Measurements from ENCODE around the gene PPP1R16B.

PPP1R16B gene

DNA sequence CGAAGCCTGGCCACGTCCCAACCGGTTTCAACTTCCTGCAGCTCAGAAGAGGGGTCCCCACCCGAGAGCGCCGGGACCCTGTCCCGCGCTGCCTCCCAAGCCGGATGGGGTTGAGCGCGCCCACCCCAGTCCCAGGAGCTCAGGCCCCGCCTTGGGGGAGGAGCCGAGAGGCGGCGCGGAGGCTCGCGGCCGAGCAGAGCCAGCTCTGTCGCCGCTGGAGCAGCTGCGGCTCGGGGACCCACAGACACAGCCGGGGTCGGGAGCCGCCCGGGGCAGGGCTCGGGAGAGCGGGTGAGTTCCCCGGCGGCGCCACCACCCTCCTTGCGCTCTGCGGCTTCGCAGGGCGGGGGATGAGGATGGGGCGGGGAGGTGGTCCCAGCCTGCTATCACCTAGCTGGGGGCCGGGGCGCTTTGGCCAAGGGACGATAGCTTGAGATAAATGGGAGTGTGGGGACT, at the start of gene PPP1R16B:
Gene PPP1R16B (plus strand): TSS at position 196 of the 456 bp plus-strand sequence. CDS start 30,229 bp downstream, outside the sequence.
- DNase-seq (ENCODE audit: insufficient read length, low spot score) (no peak), FAIRE-seq (no peak)
- no peak for TF ChIP-seq POLR2A (IDR thresholded peaks at IDR 0.05; ENCODE audit: low read depth, low read length)

DNA sequence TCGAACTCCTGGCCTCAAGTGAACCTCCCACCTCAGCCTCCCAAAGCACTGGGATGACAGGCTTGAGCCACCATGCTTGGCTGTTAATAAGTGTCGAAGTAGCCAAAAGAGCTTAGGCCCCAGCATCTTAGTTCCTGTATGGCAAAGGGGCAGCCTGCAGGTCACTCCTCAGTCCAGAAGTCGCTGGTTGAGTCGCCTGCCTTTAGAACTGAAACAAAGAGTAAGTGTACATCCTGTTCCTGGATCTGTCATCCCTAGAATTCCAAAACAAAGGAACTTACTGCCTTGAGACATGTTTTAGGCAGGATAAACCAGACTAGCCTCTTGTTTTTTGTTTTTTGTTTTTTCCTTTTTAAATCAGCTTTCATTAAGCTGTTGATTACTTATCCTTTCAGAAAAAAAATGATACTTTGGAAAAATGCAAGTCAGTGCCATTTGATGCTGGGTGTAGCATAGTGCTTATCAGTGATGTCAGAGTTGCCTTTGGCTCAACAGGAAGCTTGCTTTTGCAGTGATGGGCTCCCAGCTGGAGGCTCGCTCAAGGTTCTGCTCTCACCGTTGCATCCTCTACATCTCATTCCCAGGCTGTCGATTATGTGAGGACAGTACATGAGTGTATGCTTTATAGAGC, 48.2 kb upstream of the PPP1R16B start:
- DNase-seq (ENCODE audit: insufficient read length, low spot score), result no peak
- FAIRE-seq, result no peak
- no peak for TF ChIP-seq POLR2A (IDR thresholded peaks at IDR 0.05; ENCODE audit: low read depth, low read length)

DNA sequence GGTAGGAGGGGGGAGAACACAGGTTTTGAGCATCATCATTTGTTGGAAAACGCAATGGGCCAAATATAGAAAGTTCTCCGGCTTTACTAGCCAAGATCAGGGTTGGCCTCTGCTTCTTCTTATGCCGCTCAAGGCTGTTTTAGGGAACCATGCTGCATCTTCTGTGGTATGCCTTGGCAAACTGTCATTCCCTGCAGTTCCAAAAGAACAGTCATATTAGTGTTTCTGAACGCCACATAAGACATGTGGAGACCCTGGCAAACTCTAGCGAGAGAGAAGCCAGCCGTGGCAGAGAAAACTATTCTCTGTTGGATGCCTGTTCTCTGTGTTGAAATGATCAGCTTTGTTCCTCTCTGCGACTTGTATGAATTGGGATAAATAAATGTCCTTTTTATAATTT, 46.4 kb upstream of the PPP1R16B start:
- TF ChIP-seq POLR2A (IDR thresholded peaks at IDR 0.05; ENCODE audit: low read depth, low read length), result no peak
- no peak for DNase-seq (ENCODE audit: insufficient read length, low spot score)
- FAIRE-seq, result no peak

DNA sequence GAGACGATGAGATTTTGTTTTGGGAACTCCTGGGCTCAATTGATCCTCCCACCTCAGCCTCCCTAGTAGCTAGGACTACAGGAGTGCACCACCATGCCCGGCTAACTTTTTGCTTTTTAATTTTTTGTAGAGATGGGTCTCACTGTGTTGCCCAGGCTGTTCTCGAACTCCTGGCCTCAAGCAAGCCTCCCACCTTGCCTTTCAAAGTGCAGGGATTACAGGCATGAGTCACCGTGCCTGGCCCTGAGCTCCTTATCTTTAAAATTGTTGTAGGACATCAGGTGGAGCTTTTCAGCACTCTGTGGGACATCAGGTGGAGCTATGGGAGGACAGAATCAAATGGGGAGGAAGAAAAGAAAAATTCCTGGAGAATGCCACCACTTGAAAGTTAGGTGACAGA, 44.5 kb upstream of the PPP1R16B start:
- no peak for FAIRE-seq
- TF ChIP-seq POLR2A (IDR thresholded peaks at IDR 0.05; ENCODE audit: low read depth, low read length), result no peak
- no peak for DNase-seq (ENCODE audit: insufficient read length, low spot score)

DNA sequence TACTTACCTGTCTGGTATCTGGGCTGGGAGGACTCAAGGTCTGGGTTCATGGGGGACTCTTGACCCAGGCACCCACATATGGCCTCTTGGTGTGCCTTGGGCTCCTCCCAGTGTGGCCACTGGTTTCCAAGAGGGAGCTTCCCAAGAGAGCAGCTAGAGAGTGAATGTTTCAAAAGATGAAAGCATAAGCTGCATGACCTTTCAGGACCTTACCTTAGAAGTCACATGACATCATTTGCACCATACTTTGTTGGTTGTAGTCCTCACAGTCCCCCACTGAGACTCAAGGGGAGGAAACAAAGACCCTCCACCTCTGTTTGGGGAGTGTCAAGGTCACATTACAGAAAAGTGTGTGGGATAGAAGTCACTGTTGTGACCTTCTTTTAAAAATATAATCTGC, 43.3 kb upstream of the PPP1R16B start:
- no peak for TF ChIP-seq POLR2A (IDR thresholded peaks at IDR 0.05; ENCODE audit: low read depth, low read length)
- DNase-seq (ENCODE audit: insufficient read length, low spot score) (no peak), FAIRE-seq (no peak)

DNA sequence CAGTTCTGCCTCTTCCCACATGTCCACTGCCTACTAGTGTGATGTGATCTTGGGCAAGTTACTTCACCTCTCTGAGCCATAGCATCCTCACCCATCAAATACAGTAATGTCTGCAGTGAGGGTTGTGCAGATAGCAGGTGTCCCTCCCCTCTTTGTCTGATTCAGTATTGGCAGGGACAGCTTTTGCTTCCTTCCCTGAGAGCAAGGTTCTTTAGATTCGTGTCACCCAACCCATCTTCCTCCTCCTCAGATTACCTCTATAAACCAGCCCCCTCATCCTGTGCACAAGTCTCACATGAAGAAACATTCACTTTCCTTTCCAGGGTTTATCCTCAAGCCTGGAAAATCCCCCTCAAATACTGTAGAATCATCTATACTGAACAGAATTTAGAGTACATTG, 41.9 kb upstream of the PPP1R16B start:
- FAIRE-seq (no peak), DNase-seq (ENCODE audit: insufficient read length, low spot score) (no peak)
- no peak for TF ChIP-seq POLR2A (IDR thresholded peaks at IDR 0.05; ENCODE audit: low read depth, low read length)

DNA sequence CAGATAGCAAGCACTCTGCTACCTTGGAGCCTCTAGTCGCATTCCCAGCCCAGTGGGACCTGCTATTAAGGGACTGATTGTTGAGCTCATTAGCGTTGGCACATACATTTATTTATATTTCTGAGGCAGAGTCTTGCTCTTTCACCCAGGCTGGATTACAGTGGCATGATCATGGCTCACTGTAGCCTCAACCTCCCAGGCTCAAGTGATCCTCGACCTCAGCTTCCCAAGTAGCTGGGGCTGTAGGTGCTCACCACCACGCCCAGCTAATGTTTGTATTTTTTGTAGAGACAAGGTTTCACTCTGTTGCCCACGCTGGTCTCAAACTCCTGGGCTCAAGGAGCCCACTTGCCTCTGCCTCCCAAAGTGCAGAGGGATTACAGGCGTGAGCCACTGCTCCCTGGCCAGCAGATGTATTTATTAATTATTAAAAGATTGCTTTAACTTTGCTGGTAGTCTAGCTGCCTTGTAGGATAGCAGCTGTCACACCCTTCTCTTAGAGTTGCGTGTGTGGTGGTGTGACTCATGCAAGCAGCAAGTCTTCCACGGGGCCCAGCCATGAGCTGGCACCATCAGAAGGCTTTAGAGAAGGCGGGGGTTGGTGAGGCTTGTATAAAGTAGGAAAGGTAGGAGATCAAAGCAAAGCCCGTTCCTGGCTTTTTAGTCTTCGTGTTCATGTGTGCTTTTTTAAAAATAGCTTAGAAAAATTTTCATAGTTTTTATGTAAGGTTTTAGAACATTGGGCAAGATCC, 40.8 kb upstream of the PPP1R16B start:
- no peak for FAIRE-seq
- TF ChIP-seq POLR2A (IDR thresholded peaks at IDR 0.05; ENCODE audit: low read depth, low read length), result no peak
- peak; percentile 76 for DNase-seq (ENCODE audit: insufficient read length, low spot score)

DNA sequence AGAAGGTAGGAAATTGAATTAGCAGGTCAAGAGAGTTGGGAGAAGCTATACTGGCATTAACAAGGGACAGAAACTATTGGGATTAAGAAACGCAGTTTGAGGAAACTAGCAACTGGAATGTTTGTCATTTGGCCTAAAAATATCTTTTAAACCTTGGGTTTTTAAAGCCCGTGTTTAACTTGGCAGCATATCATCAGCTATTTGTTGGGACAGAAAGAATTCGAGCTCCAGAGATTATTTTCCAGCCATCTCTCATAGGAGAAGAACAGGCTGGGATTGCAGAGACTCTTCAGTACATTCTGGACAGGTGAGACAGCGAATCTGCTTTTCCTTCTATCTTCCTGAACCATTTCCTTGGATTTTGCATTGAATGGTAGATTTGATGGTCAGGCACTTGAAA, 39.4 kb upstream of the PPP1R16B start:
- no peak for FAIRE-seq
- no peak for TF ChIP-seq POLR2A (IDR thresholded peaks at IDR 0.05; ENCODE audit: low read depth, low read length)
- DNase-seq (ENCODE audit: insufficient read length, low spot score), result no peak

DNA sequence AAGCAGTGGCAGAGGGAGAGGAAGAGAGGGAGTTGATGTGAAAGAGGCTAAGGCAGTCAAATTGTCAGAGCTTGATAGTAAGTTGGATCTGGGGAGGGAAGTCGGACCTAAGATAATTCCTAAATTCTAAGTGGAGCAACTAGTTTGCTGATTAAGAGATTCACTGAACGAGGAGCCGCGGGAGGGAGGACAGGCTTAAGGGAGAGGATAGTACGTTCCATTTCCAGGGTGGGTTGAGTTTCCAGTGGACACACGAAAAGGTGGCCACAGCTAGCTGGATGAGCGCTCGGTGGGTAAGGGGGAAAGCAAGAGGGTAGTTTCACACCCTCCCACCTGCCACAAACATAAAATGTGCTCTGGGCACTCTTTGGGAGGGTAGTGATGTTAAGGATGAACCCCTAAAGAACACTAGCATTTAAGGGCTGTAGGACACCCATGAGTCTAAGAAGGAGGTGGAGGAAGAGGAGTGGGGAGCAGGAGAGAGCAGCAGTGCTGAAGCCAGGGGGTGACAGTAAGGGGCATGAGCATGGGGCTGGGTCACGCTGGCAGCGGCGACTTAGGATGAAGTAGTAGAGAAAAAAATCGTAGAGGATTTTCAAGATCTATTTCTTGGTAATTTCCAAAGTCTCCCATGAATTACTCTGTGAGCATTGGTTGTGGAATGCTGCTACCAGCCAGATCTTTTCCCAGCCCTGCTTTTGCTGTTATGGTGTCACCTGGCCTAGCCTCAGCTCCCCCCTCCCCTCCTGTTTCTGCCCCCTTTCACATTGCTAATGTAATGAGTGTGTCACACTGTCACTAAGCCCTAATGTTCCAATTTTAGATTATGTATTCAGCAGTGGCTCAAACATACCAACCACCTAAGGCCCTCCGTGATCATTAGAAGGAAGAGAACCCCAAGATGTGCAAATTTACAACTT, 35.9 kb upstream of the PPP1R16B start:
- DNase-seq (ENCODE audit: insufficient read length, low spot score) (no peak), FAIRE-seq (no peak)
- TF ChIP-seq POLR2A (IDR thresholded peaks at IDR 0.05; ENCODE audit: low read depth, low read length), result no peak

DNA sequence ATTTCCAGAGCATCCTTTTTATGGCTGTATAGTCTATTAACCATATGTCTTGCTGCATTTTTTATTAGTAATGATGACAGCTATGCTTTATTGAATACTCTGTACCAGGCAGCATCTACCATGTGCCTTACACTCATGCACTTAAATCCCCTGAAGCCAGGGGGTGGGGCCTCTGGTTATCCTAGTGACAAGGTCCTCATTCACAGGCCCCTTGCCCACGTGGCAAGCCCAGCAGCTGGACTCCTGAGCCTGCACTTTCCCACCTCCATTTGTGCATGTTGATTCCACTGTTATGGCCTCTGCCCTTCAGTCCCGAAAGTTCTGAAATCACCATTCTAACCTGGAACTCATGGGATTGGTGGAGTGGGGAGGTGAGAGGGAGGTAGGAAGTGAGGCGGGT, 35.0 kb upstream of the PPP1R16B start:
- FAIRE-seq (no peak), DNase-seq (ENCODE audit: insufficient read length, low spot score) (no peak)
- TF ChIP-seq POLR2A (IDR thresholded peaks at IDR 0.05; ENCODE audit: low read depth, low read length), result no peak

DNA sequence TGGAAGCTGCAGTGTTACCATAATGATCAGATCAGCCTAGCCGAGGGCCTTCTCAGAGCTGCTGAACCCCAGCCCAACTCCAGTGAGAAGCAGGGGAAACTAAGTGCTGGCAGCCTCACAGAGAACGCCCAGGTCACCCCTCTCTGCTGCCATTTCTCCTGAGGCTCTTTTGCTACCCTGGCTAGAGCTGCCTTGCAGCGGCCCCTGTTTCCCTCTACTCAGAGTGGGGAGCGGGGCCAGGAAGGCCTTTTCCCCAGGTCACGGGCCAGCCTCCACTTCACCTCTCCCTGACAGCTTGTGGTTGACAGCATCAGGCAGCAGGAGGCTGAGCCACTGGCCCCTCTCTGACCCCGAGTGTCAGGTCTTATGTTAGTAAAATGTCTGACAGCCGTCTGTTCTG, 34.5 kb upstream of the PPP1R16B start:
- DNase-seq (ENCODE audit: insufficient read length, low spot score) (no peak), FAIRE-seq (no peak)
- no peak for TF ChIP-seq POLR2A (IDR thresholded peaks at IDR 0.05; ENCODE audit: low read depth, low read length)

DNA sequence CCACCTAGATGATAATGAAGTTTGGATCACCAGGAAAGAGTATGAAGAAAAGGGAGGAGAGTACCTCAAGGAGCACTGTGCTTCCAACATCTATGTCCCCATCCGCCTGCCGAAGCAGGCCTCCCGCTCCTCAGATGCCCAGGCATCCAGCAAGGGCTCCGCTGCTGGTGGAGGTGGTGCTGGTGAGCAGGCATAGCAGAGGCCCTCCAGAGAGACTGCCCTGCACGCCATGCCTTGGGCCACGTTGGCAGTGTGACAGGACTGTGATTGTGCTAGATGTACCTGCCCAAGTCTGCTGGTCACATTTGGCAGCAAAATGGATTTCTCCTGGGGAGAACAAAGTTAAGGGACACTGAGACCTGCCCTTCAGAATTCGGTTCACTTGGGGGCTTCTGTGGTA, 33.9 kb upstream of the PPP1R16B start:
- DNase-seq (ENCODE audit: insufficient read length, low spot score), result no peak
- no peak for FAIRE-seq
- TF ChIP-seq POLR2A (IDR thresholded peaks at IDR 0.05; ENCODE audit: low read depth, low read length), result no peak

DNA sequence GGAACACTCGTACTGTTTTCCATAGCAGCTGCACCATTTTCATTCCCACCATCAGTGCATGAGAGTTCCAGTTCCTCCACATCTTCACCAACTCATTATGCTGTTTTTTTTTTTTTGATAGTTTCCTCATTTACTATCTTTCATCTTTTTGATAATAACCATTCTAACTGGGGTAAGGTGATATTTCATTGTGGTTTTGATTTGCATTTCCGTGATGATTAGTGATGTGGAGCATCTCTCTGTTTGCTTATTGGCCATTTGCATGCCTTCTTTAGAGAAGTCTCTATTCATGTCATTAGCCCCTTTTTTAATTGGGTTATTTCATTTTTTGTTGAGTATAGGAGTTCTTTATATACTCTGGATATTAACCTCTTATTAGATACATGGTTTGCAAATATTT, 31.3 kb upstream of the PPP1R16B start:
- FAIRE-seq, result no peak
- DNase-seq (ENCODE audit: insufficient read length, low spot score), result no peak
- no peak for TF ChIP-seq POLR2A (IDR thresholded peaks at IDR 0.05; ENCODE audit: low read depth, low read length)

DNA sequence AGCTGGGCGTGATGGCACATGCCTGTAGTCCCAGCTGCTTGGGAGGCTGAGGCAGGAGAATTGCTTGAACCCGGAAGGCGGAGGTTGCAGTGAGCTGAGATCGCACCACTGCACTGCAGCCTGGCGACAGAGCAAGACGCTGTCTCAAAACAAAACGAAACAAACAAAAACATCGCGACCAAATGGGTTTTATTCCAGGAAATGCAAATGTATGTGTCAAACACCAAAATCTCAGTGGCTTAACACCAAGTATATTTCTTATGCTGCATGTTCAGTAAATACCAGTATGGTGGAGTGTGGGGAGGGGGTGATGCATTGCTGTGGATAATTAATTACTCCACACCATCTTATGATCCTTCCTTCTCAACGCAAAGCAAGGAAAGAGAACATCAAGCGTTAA, 29.1 kb upstream of the PPP1R16B start:
- no peak for TF ChIP-seq POLR2A (IDR thresholded peaks at IDR 0.05; ENCODE audit: low read depth, low read length)
- FAIRE-seq, result no peak
- no peak for DNase-seq (ENCODE audit: insufficient read length, low spot score)

Data from H54 (cell line).